G401.6 (cell line): ENCODE measurements around the gene PTPN12.
"Not testable (repeated sequence)": the region's sequence is repeated elsewhere in the genome, so short reads cannot be mapped to it uniquely, and the experiment has no call there.

Source experiments
- FAIRE-seq: peaks from 2 replicates; lab custom pipeline; 2012; peaks lifted over from hg19 to GRCh38; lab: Jason Lieb, UNC

The PTPN12 gene

GRCh38 chr7:77580762-77581350 is 43.8 kb downstream of the PTPN12 start:
- no peak for FAIRE-seq

- no peak for FAIRE-seq
These were observed 50.2 kb downstream of the PTPN12 start for GRCh38 chr7:77587272-77587671.

- no peak for FAIRE-seq
These were observed 63.9 kb downstream of the PTPN12 start for GRCh38 chr7:77600952-77601351.

GRCh38 chr7:77606562-77606961 is 69.5 kb downstream of the PTPN12 start:
- FAIRE-seq = no peak

GRCh38 chr7:77619314-77619713 is 82.2 kb downstream of the PTPN12 start:
- no peak for FAIRE-seq

GRCh38 chr7:77626586-77627308 is 89.7 kb downstream of the PTPN12 start:
- no peak for FAIRE-seq

- no peak for FAIRE-seq
These were observed 90.2 kb downstream of the PTPN12 start for GRCh38 chr7:77627309-77627676.

GRCh38 chr7:77629797-77630196 is 92.7 kb downstream of the PTPN12 start:
- FAIRE-seq = no peak

GRCh38 chr7:77631820-77632219 is 94.7 kb downstream of the PTPN12 start:
- FAIRE-seq = no peak

GRCh38 chr7:77644774-77645173 is 107.7 kb downstream of the PTPN12 start:
- FAIRE-seq = no peak

GRCh38 chr7:77648742-77649338 is 111.7 kb downstream of the PTPN12 start:
- no peak for FAIRE-seq

- no peak for FAIRE-seq
These were observed 112.7 kb downstream of the PTPN12 start for GRCh38 chr7:77649716-77650349.

- peak; percentile 87 for FAIRE-seq
These were observed 114.6 kb downstream of the PTPN12 start for GRCh38 chr7:77651575-77652162.

- not testable (repeated sequence) for FAIRE-seq
These were observed 115.7 kb downstream of the PTPN12 start for GRCh38 chr7:77652826-77653225.

- no peak for FAIRE-seq
These were observed 116.5 kb downstream of the PTPN12 start for GRCh38 chr7:77653572-77653971.

- no peak for FAIRE-seq
These were observed 118.3 kb downstream of the PTPN12 start for GRCh38 chr7:77655356-77655755.

GRCh38 chr7:77655836-77656455 is 118.9 kb downstream of the PTPN12 start:
- no peak for FAIRE-seq

GRCh38 chr7:77657427-77658224 is 120.5 kb downstream of the PTPN12 start:
- peak; percentile 90 for FAIRE-seq

GRCh38 chr7:77658928-77659327 is 121.8 kb downstream of the PTPN12 start:
- no peak for FAIRE-seq

GRCh38 chr7:77661816-77662215 is 124.7 kb downstream of the PTPN12 start:
- FAIRE-seq = no peak

GRCh38 chr7:77662869-77663268 is 125.8 kb downstream of the PTPN12 start:
- no peak for FAIRE-seq

GRCh38 chr7:77664715-77665114 is 127.6 kb downstream of the PTPN12 start:
- FAIRE-seq = no peak
